ENCODE data around the gene PIK3R5. TPM values are rescaled to one million over a fixed set of nuclear protein-coding genes. Genes with fewer than 3 reads are reported as not detected.

PIK3R5 gene
- total and polyA plus RNA-seq, 2 donors (not counting 1 experiment from before 2014, with no cell fraction given): 0.15 TPM; not detected in 1

- TF ChIP-seq EZH2 (IDR thresholded peaks at IDR 0.05; ENCODE audit: low read length, missing control alignments) (no peak), CTCF (conservative IDR thresholded peaks at IDR 0.05 in 1 of 2, IDR thresholded peaks at IDR 0.05 in 1 of 2; ENCODE audit: low read depth in 1 of 2, low read length in 2 of 2) (no peak)
- Histone ChIP-seq H2AFZ (ENCODE audit: low read length) (no peak overlapping the region), H3K79me2 (ENCODE audit: control insufficient read depth, insufficient read depth, low read length) (no peaks in the 10 kb centered on the region), H3K4me2 (ENCODE audit: extremely low read depth, insufficient read depth, low read length) (no peak overlapping the region), H3K4me1 (ENCODE audit: control insufficient read depth, extremely low read depth, insufficient read depth, low read length) (no peaks in the 10 kb centered on the region), H3K9ac (ENCODE audit: insufficient read depth, low read length) (no peak overlapping the region), H3K9me3 (ENCODE audit: control insufficient read depth, insufficient read depth, low read depth, low read length) (no peaks in the 10 kb centered on the region), H3K27ac (ENCODE audit: insufficient read depth, low read length) (no peak overlapping the region), H3K27me3 (ENCODE audit: control insufficient read depth, insufficient read depth, low read length) (peaks cover under 1% of the 10 kb centered on the region), H3K4me3 (replicated peaks in 1 of 4; ENCODE audit: control extremely low read depth in 1 of 4, insufficient read depth in 1 of 4, low read depth in 3 of 4, low read length in 4 of 4) (no peak overlapping the region), H4K20me1 (ENCODE audit: control insufficient read depth, extremely low read depth, insufficient read depth, low read length) (no peaks in the 10 kb centered on the region), H3K36me3 (ENCODE audit: control insufficient read depth, insufficient read depth, low read length) (no peaks in the 10 kb centered on the region)
- DNase-seq (ENCODE audit: low read depth in 2 of 2): no peak
Observed at GRCh38 chr17:8959312-8959918, 6.1 kb downstream of the PIK3R5 start.

GRCh38 chr17:8957721-8958120, 7.8 kb downstream of the PIK3R5 start:
- Histone ChIP-seq H4K20me1 (ENCODE audit: control insufficient read depth, extremely low read depth, insufficient read depth, low read length) (no peaks in the 10 kb centered on the region), H3K4me3 (replicated peaks in 1 of 4; ENCODE audit: control extremely low read depth in 1 of 4, insufficient read depth in 1 of 4, low read depth in 3 of 4, low read length in 4 of 4) (no peak overlapping the region), H3K9me3 (ENCODE audit: control insufficient read depth, insufficient read depth, low read depth, low read length) (no peaks in the 10 kb centered on the region), H3K9ac (ENCODE audit: insufficient read depth, low read length) (no peak overlapping the region), H3K4me1 (ENCODE audit: control insufficient read depth, extremely low read depth, insufficient read depth, low read length) (no peaks in the 10 kb centered on the region), H3K27me3 (ENCODE audit: control insufficient read depth, insufficient read depth, low read length) (no peaks in the 10 kb centered on the region), H3K36me3 (ENCODE audit: control insufficient read depth, insufficient read depth, low read length) (no peaks in the 10 kb centered on the region), H2AFZ (ENCODE audit: low read length) (no peak overlapping the region), H3K79me2 (ENCODE audit: control insufficient read depth, insufficient read depth, low read length) (no peaks in the 10 kb centered on the region), H3K4me2 (ENCODE audit: extremely low read depth, insufficient read depth, low read length) (no peak overlapping the region), H3K27ac (ENCODE audit: insufficient read depth, low read length) (no peak overlapping the region)
- no peak for DNase-seq (ENCODE audit: low read depth in 2 of 2)
- no peak for TF ChIP-seq EZH2 (IDR thresholded peaks at IDR 0.05; ENCODE audit: low read length, missing control alignments)
- TF ChIP-seq CTCF (conservative IDR thresholded peaks at IDR 0.05 in 1 of 2, IDR thresholded peaks at IDR 0.05 in 1 of 2; ENCODE audit: low read depth in 1 of 2, low read length in 2 of 2): no peak

- Histone ChIP-seq H4K20me1 (ENCODE audit: control insufficient read depth, extremely low read depth, insufficient read depth, low read length) (no peaks in the 10 kb centered on the region), H3K36me3 (ENCODE audit: control insufficient read depth, insufficient read depth, low read length) (no peaks in the 10 kb centered on the region), H3K9me3 (ENCODE audit: control insufficient read depth, insufficient read depth, low read depth, low read length) (no peaks in the 10 kb centered on the region), H3K4me3 (replicated peaks in 1 of 4; ENCODE audit: control extremely low read depth in 1 of 4, insufficient read depth in 1 of 4, low read depth in 3 of 4, low read length in 4 of 4) (no peak overlapping the region), H3K4me1 (ENCODE audit: control insufficient read depth, extremely low read depth, insufficient read depth, low read length) (no peaks in the 10 kb centered on the region), H2AFZ (ENCODE audit: low read length) (no peak overlapping the region), H3K79me2 (ENCODE audit: control insufficient read depth, insufficient read depth, low read length) (no peaks in the 10 kb centered on the region), H3K27me3 (ENCODE audit: control insufficient read depth, insufficient read depth, low read length) (no peaks in the 10 kb centered on the region), H3K9ac (ENCODE audit: insufficient read depth, low read length) (no peak overlapping the region), H3K4me2 (ENCODE audit: extremely low read depth, insufficient read depth, low read length) (no peak overlapping the region), H3K27ac (ENCODE audit: insufficient read depth, low read length) (no peak overlapping the region)
- no peak for DNase-seq (ENCODE audit: low read depth in 2 of 2)
- no peak for TF ChIP-seq CTCF (conservative IDR thresholded peaks at IDR 0.05 in 1 of 2, IDR thresholded peaks at IDR 0.05 in 1 of 2; ENCODE audit: low read depth in 1 of 2, low read length in 2 of 2)
- no peak for TF ChIP-seq EZH2 (IDR thresholded peaks at IDR 0.05; ENCODE audit: low read length, missing control alignments)
Observed at GRCh38 chr17:8956465-8956902, 9.0 kb downstream of the PIK3R5 start.

Measured in fibroblast of lung (primary cell).